ENCODE measurements around the gene CNTNAP2.
"Not testable (repeated sequence)": the region's sequence is repeated elsewhere in the genome, so short reads cannot be mapped to it uniquely, and the experiment has no call there.

Gene CNTNAP2

GRCh38 chr7:147048864-147049263, 932.3 kb downstream of the CNTNAP2 start:
- no peak for DNase-seq

GRCh38 chr7:147052818-147053217, 936.2 kb downstream of the CNTNAP2 start:
- no peak for DNase-seq

GRCh38 chr7:147053746-147054145, 937.1 kb downstream of the CNTNAP2 start:
- DNase-seq = no peak

- DNase-seq = no peak
Measured at GRCh38 chr7:147060070-147060469, 943.5 kb downstream of the CNTNAP2 start.

- no peak for DNase-seq
Measured at GRCh38 chr7:147062897-147063296, 946.3 kb downstream of the CNTNAP2 start.

- DNase-seq = no peak
Measured at GRCh38 chr7:147068842-147069241, 952.2 kb downstream of the CNTNAP2 start.

GRCh38 chr7:147069771-147070170, 953.2 kb downstream of the CNTNAP2 start:
- no peak for DNase-seq

- DNase-seq = no peak
Measured at GRCh38 chr7:147070886-147071285, 954.3 kb downstream of the CNTNAP2 start.

- DNase-seq = no peak
Measured at GRCh38 chr7:147071536-147071935, 954.9 kb downstream of the CNTNAP2 start.

- DNase-seq = no peak
Measured at GRCh38 chr7:147078312-147078711, 961.7 kb downstream of the CNTNAP2 start.

- DNase-seq = no peak
Measured at GRCh38 chr7:147079083-147079482, 962.5 kb downstream of the CNTNAP2 start.

GRCh38 chr7:147079921-147080420, 963.4 kb downstream of the CNTNAP2 start:
- DNase-seq = peak; percentile 59

GRCh38 chr7:147081117-147081516, 964.5 kb downstream of the CNTNAP2 start:
- no peak for DNase-seq

GRCh38 chr7:147089051-147089461, 972.5 kb downstream of the CNTNAP2 start:
- DNase-seq = no peak

- no peak for DNase-seq
Measured at GRCh38 chr7:147089608-147090007, 973.0 kb downstream of the CNTNAP2 start.

- no peak for DNase-seq
Measured at GRCh38 chr7:147096629-147097028, 980.0 kb downstream of the CNTNAP2 start.

GRCh38 chr7:147103224-147103623, 986.6 kb downstream of the CNTNAP2 start:
- DNase-seq = no peak

GRCh38 chr7:147106746-147107145, 990.1 kb downstream of the CNTNAP2 start:
- DNase-seq = no peak

- not testable (repeated sequence) for DNase-seq
Measured at GRCh38 chr7:147114525-147114924, 997.9 kb downstream of the CNTNAP2 start.

- no peak for DNase-seq
Measured at GRCh38 chr7:147136352-147136751, 1019.8 kb downstream of the CNTNAP2 start.

- DNase-seq = no peak
Measured at GRCh38 chr7:147145194-147145593, 1028.6 kb downstream of the CNTNAP2 start.

- no peak for DNase-seq
Measured at GRCh38 chr7:147146169-147146568, 1029.6 kb downstream of the CNTNAP2 start.

GRCh38 chr7:147151661-147152060, 1035.1 kb downstream of the CNTNAP2 start:
- DNase-seq = peak; percentile 82

- DNase-seq = no peak
Measured at GRCh38 chr7:147153571-147153970, 1037.0 kb downstream of the CNTNAP2 start.

GRCh38 chr7:147161405-147161804, 1044.8 kb downstream of the CNTNAP2 start:
- no peak for DNase-seq

All from NCI-H1105 (cell line).